Fibroblast of lung (primary cell): ENCODE data around the gene ADAM11. TPM values are rescaled to one million over a fixed set of nuclear protein-coding genes. Genes with fewer than 3 reads are reported as not detected.

Source experiments
- DNase-seq, 2 donors: peaks; one replicate each; pipeline versions ENCODE4 v3.0.0 to v3.0.0-alpha.2; 2010; ENCODE audit warnings: low read depth in 2 of 2
- H2AFZ ChIP-seq: 2 replicates; pipeline ENCODE4 v1.5.1; 2012; ENCODE audit warnings: low read length, control low read depth, inconsistent platforms
- H3K27ac ChIP-seq: 2 replicates; pipeline ENCODE4 v1.5.1; 2011; ENCODE audit warnings: low read length, control low read depth; ENCODE audit not compliant: insufficient read depth
- H3K27me3 ChIP-seq: 2 replicates; pipeline ENCODE4 v1.5.1; 2011; ENCODE audit warnings: mild to moderate bottlenecking, low read length; ENCODE audit not compliant: control insufficient read depth, insufficient read depth
- H3K36me3 ChIP-seq: 2 replicates; pipeline ENCODE4 v1.5.1; 2011; ENCODE audit warnings: low read length; ENCODE audit not compliant: control insufficient read depth, insufficient read depth
- H3K4me1 ChIP-seq: 2 replicates; pipeline ENCODE4 v1.5.1; 2011; ENCODE audit warnings: low read length; ENCODE audit not compliant: control insufficient read depth, insufficient read depth; ENCODE audit errors: extremely low read depth
- H3K4me2 ChIP-seq: 2 replicates; pipeline ENCODE4 v1.5.1; 2011; ENCODE audit warnings: low read length, control low read depth; ENCODE audit not compliant: insufficient read depth; ENCODE audit errors: extremely low read depth
- H3K4me3 ChIP-seq, 4 experiments: fragments of 200-600 bp in 1 of 4; sonication (generic) in 1 of 4; replicated peaks in 1 of 4; 2 replicates each; pipeline ENCODE4 v1.5.1; 2011 to 2016; ENCODE audit warnings: low read length in 4 of 4, low read depth in 3 of 4, mild to moderate bottlenecking in 3 of 4, control low read depth in 2 of 4, inconsistent platforms in 1 of 4, mixed read lengths in 1 of 4; ENCODE audit not compliant: insufficient read depth in 1 of 4; ENCODE audit errors: control extremely low read depth in 1 of 4
- H3K79me2 ChIP-seq: 2 replicates; pipeline ENCODE4 v1.5.1; 2012; ENCODE audit warnings: mild to moderate bottlenecking, low read length, inconsistent platforms; ENCODE audit not compliant: control insufficient read depth, insufficient read depth
- H3K9ac ChIP-seq: 2 replicates; pipeline ENCODE4 v1.5.1; 2011; ENCODE audit warnings: mild to moderate bottlenecking, low read length, control low read depth; ENCODE audit not compliant: insufficient read depth
- H3K9me3 ChIP-seq: 2 replicates; pipeline ENCODE4 v1.5.1; 2012; ENCODE audit warnings: low read depth, low read length; ENCODE audit not compliant: control insufficient read depth, insufficient read depth
- H4K20me1 ChIP-seq: 2 replicates; pipeline ENCODE4 v1.5.1; 2011; ENCODE audit warnings: low read length; ENCODE audit not compliant: control insufficient read depth, insufficient read depth; ENCODE audit errors: extremely low read depth
- EZH2 ChIP-seq: IDR thresholded peaks from 2 replicates; pipeline ENCODE4 v1.5.1; 2012; ENCODE audit warnings: low read length, control low read depth, mild to moderate bottlenecking; ENCODE audit errors: missing control alignments
- polyA plus RNA-seq, 2 donors: library from polyadenylated mRNA; depleted of rRNA in 1 of 2; stranded (reverse) in 1 of 2; unstranded in 1 of 2; fragments of >200 nt; gene quantifications; 2 replicates each; pipeline ENCODE4 v1.2.1, GENCODE V29; 2011 to 2012; ENCODE audit warnings: missing spikeins in 1 of 2
- total RNA-seq: library from RNA; depleted of rRNA; stranded (reverse); fragments of >200 nt; gene quantifications from 2 replicates; pipeline ENCODE4 v1.2.1, GENCODE V29; 2014
- TF ChIP-seq, protein P1 (sequence below), 2 donors: IDR thresholded peaks in 1 of 2; conservative IDR thresholded peaks in 1 of 2; 1 replicate in 1 of 2; 2 replicates in 1 of 2; pipeline ENCODE4 v1.5.1; 2011 to 2012; ENCODE audit warnings: low read length in 2 of 2, control low read depth in 1 of 2, inconsistent platforms in 1 of 2, low read depth in 1 of 2, mild to moderate bottlenecking in 1 of 2

ADAM11 gene
- total and polyA plus RNA-seq, 2 donors (not counting 1 experiment from before 2014, with no cell fraction given) = 0.52 to 0.66 TPM

DNA sequence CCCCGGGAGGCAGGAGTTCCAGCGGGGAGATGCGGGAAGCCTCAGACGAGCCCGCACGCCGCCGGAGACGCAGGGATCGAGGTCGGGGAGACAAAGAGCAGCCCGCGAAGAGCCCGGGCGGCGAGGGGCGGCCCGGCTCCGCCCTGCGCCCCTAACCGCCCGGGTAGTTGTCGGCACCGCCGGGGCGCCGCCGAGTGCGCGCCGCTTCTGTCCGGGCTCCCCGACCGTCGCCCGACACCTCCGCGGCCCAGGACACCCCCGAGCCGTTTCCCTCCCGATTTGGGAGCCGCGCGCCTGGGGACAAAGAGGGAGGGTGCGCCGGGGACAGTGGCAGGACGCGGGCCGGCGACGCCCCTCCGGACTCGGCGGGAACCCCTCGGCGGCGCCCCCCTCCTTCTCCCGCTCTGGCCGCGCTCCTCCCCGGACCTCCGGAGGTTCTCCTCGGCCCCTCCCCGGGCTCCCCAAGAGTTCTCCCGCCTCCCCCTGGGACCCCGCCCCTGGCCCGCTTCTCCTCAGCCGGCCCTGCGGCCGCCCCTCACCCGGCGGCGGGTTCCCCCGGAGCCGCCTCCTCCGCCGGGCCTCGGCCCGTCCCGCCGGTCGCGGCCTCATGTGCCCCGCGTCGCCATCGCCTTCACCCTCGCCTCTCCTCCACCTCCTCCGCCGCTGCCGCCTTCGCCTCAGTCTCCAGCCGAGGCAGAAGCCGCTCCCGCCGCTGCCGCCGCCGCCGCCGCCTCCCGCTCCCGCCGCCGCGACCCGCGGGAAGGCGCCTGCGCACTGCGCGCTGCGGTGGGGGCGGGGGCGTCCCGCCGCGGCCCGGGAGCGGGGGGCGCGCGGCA lies 71.0 kb downstream of the ADAM11 start, which contains the start of gene GJC1:
Gene GJC1, minus strand, starts transcription at position 765 of the 836 bp plus-strand sequence. CDS start 24,470 bp downstream, outside the sequence.
- Histone ChIP-seq H3K4me1 (no peaks in the 10 kb centered on the region), H3K79me2 (peaks cover 50% of the 10 kb centered on the region), H3K9me3 (no peaks in the 10 kb centered on the region), H3K9ac (peak within 1 kb of the TSS; percentile 93), H3K4me3 (peak within 1 kb of the TSS; percentile 91 to 99 (median 96)), H4K20me1 (no peaks in the 10 kb centered on the region), H3K36me3 (no peaks in the 10 kb centered on the region), H2AFZ (peak within 1 kb of the TSS; percentile 55), H3K27ac (peak within 1 kb of the TSS; percentile 94), H3K27me3 (no peaks in the 10 kb centered on the region), H3K4me2 (peak within 1 kb of the TSS; percentile 85)
- TF ChIP-seq, protein P1, sequence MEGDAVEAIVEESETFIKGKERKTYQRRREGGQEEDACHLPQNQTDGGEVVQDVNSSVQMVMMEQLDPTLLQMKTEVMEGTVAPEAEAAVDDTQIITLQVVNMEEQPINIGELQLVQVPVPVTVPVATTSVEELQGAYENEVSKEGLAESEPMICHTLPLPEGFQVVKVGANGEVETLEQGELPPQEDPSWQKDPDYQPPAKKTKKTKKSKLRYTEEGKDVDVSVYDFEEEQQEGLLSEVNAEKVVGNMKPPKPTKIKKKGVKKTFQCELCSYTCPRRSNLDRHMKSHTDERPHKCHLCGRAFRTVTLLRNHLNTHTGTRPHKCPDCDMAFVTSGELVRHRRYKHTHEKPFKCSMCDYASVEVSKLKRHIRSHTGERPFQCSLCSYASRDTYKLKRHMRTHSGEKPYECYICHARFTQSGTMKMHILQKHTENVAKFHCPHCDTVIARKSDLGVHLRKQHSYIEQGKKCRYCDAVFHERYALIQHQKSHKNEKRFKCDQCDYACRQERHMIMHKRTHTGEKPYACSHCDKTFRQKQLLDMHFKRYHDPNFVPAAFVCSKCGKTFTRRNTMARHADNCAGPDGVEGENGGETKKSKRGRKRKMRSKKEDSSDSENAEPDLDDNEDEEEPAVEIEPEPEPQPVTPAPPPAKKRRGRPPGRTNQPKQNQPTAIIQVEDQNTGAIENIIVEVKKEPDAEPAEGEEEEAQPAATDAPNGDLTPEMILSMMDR (conservative IDR thresholded peaks at IDR 0.05 in 1 of 2, IDR thresholded peaks at IDR 0.05 in 1 of 2; ENCODE audit: low read depth in 1 of 2, low read length in 2 of 2) = no peak
- TF ChIP-seq EZH2 = no peak
- DNase-seq = peak in 1 of 2 donors; percentile 55

DNA sequence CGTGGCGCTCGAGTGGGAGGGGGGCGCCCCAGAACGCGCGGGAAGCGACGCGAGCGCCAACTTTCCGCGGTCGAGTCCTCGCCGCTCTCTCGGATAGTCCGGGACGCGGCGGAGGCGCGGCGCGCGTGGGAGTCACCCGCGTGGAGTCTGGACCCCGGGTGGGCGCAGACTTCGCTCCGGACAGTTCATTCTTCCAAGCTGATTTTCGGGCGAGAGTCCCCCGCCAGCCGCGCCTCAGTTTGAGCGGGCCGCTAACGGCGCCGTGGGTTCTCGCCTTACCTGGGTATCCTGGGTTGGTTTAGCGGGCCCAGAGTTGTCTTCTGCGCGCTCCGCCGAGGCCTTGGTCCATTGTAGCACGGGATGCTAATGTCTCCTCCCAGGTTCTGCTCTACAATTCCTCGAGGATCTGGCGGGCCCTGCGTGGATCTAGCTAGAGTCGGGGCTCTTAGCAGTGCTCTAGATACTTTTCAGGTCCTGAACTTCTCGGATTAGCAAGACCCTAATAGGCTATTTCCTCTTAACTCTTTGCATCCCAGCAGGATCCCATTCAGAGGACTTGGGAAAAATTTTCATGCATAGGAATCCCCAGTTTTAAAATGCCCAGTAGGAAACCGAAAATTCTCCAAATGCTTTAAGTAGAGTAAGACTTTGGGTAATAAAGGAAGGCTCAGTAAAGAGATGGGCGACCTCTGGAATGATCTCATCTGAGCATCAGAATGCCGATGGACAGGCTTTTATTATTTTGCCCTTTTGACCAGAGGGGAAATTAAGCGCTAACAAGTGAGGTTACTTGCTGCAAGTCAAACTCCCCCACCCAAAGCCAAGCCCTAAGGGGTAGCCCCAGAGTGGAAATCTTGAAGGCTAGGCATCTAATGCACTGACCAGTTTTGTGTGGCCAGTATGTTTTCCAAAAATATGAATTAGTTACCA lies 71.8 kb downstream of the ADAM11 start:
- peak overlapping the region; percentile 93 for H3K9ac ChIP-seq
- H3K4me2 ChIP-seq = peak overlapping the region; percentile 85
- no peaks in the 10 kb centered on the region for H3K4me1 ChIP-seq
- H3K27ac ChIP-seq = peak overlapping the region; percentile 94
- peak overlapping the region; percentile 53 to 99 (median 94) for H3K4me3 ChIP-seq
- H3K9me3 ChIP-seq = no peaks in the 10 kb centered on the region
- TF ChIP-seq, protein P1 (conservative IDR thresholded peaks at IDR 0.05 in 1 of 2, IDR thresholded peaks at IDR 0.05 in 1 of 2; ENCODE audit: low read depth in 1 of 2, low read length in 2 of 2) = no peak
- no peak for TF ChIP-seq EZH2
- no peaks in the 10 kb centered on the region for H3K36me3 ChIP-seq
- H3K27me3 ChIP-seq = no peaks in the 10 kb centered on the region
- DNase-seq = peak in 1 of 2 donors; percentile 32
- peak overlapping the region; percentile 55 for H2AFZ ChIP-seq
- H3K79me2 ChIP-seq = peaks cover 41% of the 10 kb centered on the region
- H4K20me1 ChIP-seq = no peaks in the 10 kb centered on the region

DNA sequence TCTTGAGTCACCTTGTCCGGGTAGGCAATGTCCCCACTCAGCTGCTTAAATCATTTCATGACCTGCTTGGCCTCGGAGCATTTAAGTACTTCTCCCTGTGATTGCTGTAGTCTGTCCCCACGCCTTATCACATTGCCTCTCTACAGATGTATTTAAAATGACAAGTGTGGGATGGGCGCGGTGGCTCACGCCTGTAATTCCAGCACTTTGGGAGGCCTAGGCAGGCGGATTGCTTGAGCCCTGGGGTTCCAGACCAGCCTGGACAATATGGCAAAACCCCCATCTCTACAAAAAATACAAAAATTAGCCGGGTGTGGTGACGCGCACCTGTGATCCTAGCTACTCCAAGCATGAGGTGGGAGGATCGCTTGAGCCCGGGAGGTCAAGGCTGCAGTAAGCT lies 72.6 kb downstream of the ADAM11 start:
- Histone ChIP-seq H3K9me3 (no peaks in the 10 kb centered on the region), H3K36me3 (no peaks in the 10 kb centered on the region), H3K79me2 (peaks cover 34% of the 10 kb centered on the region), H3K9ac (no peak overlapping the region), H3K4me1 (no peaks in the 10 kb centered on the region), H3K4me2 (no peak overlapping the region), H2AFZ (no peak overlapping the region), H3K4me3 (no peak overlapping the region), H3K27ac (no peak overlapping the region), H3K27me3 (no peaks in the 10 kb centered on the region), H4K20me1 (no peaks in the 10 kb centered on the region)
- no peak for DNase-seq
- TF ChIP-seq, protein P1 (conservative IDR thresholded peaks at IDR 0.05 in 1 of 2, IDR thresholded peaks at IDR 0.05 in 1 of 2; ENCODE audit: low read depth in 1 of 2, low read length in 2 of 2) = no peak
- TF ChIP-seq EZH2 = no peak
